K562 (cell line): ENCODE results near the gene ZAP70. TPM values are rescaled to one million over a fixed set of nuclear protein-coding genes. Genes with fewer than 3 reads are reported as not detected.
A peak's percentile ranks its signal among the peaks of the same experiment; 100 is the strongest.

Source experiments
- ATAC-seq: fragments of 200-7000 bp; cut with Tn5 transposase; 3 replicates; pipeline ENCODE4 v1.9.1; 2020; ENCODE audit warnings: moderate library complexity
- BruUV-seq: library from RNA; stranded (reverse); fragments of 400-500 nt; replicated peaks from 2 replicates; lab custom pipeline; 2021; lab: Mats Ljungman, UMichigan
- CTCF ChIA-PET: fragments of 300-600 bp; formaldehyde crosslinking; extraction: SDS; loops from one replicate; lab custom pipeline; 2021; ENCODE audit warnings: low intra/inter-chr PET ratio; lab: Yijun Ruan, JAX
- POLR2A ChIA-PET: fragments of 300-600, 350-650 bp; sonication (Branson Sonifier 250); formaldehyde crosslinking; extraction: SDS; loops from one replicate; lab custom pipeline; 2021; ENCODE audit warnings: antibody characterized with exemption, inconsistent platforms; lab: Yijun Ruan, JAX
- DNase-seq, 4 experiments: peaks; one replicate each; pipeline versions ENCODE4 v3.0.0 to v3.0.0-alpha.2; 2011 to 2018; ENCODE audit warnings: low spot score in 3 of 4, mixed read lengths in 3 of 4; ENCODE audit errors: extremely low read depth in 1 of 4
- FAIRE-seq: peaks from 2 replicates; lab custom pipeline; 2011; peaks lifted over from hg19 to GRCh38; lab: Jason Lieb, UNC
- H2AFZ ChIP-seq: 2 replicates; pipeline ENCODE4 v1.6.0; 2011; ENCODE audit warnings: low read depth, low read length, control low read depth, inconsistent platforms
- H3K27ac ChIP-seq: fragments of 200-600 bp; 3 replicates; pipeline ENCODE4 v1.8.0; 2011; ENCODE audit warnings: low read depth, mild to moderate bottlenecking, control low read depth, inconsistent platforms, low read length, moderate library complexity, mixed read lengths; ENCODE audit errors: extremely low read depth
- H3K27me3 ChIP-seq, 2 experiments: fragments of 300-600 bp in 1 of 2; 2 replicates in 1 of 2; 3 replicates in 1 of 2; pipeline versions ENCODE4 v1.6.0 to v1.8.0; 2011; ENCODE audit warnings: inconsistent platforms in 2 of 2, low read length in 2 of 2, mild to moderate bottlenecking in 1 of 2, mixed read lengths in 1 of 2, moderate library complexity in 1 of 2; ENCODE audit not compliant: control insufficient read depth in 2 of 2, insufficient read depth in 2 of 2
- H3K36me3 ChIP-seq: fragments of 300-600 bp; 3 replicates; pipeline ENCODE4 v1.8.0; 2011; ENCODE audit warnings: mild to moderate bottlenecking, low read length, inconsistent platforms; ENCODE audit not compliant: control insufficient read depth, insufficient read depth
- H3K4me1 ChIP-seq, 2 experiments: fragments of 200-600 bp in 1 of 2; replicated peaks in 1 of 2; 2 replicates in 1 of 2; 3 replicates in 1 of 2; pipeline versions ENCODE4 v1.5.1 to v1.8.0; 2011; ENCODE audit warnings: inconsistent platforms in 2 of 2, low read length in 2 of 2, mild to moderate bottlenecking in 1 of 2, mixed read lengths in 1 of 2, moderate library complexity in 1 of 2; ENCODE audit not compliant: control insufficient read depth in 2 of 2, insufficient read depth in 2 of 2
- H3K4me2 ChIP-seq: 2 replicates; pipeline ENCODE4 v1.6.1; 2011; ENCODE audit warnings: low read length, control low read depth, inconsistent platforms, mixed read lengths; ENCODE audit not compliant: insufficient read depth
- H3K4me3 ChIP-seq: fragments of 200-600 bp; sonication (generic), shearing (Covaris generic); 2 replicates; pipeline ENCODE4 v1.5.1; 2016; ENCODE audit warnings: control low read depth, inconsistent platforms
- H3K79me2 ChIP-seq: fragments of 200-600 bp; 3 replicates; pipeline ENCODE4 v1.8.0; 2011; ENCODE audit warnings: low read length, inconsistent platforms; ENCODE audit not compliant: control insufficient read depth, insufficient read depth
- H3K9ac ChIP-seq, 2 experiments: 2 replicates each; pipeline versions ENCODE4 v1.6.0 to v1.6.1; 2011; ENCODE audit warnings: low read depth in 2 of 2, low read length in 2 of 2, control low read depth in 1 of 2, inconsistent platforms in 1 of 2, mild to moderate bottlenecking in 1 of 2, mixed read lengths in 1 of 2; ENCODE audit not compliant: insufficient read depth in 1 of 2
- H3K9me1 ChIP-seq: one replicate; pipeline ENCODE4 v1.6.0; 2011; ENCODE audit warnings: inconsistent platforms, mild to moderate bottlenecking, low read length, moderate library complexity; ENCODE audit not compliant: control insufficient read depth, insufficient read depth
- H3K9me3 ChIP-seq: replicated peaks from 2 replicates; pipeline ENCODE4 v1.5.1; 2011; ENCODE audit warnings: low read depth, low read length, inconsistent platforms; ENCODE audit not compliant: control insufficient read depth, insufficient read depth
- H4K20me1 ChIP-seq: replicated peaks from 2 replicates; pipeline ENCODE4 v1.6.1; 2011; ENCODE audit warnings: low read length, inconsistent platforms, mixed read lengths; ENCODE audit not compliant: control insufficient read depth, insufficient read depth
- FOXK2 ChIP-seq, 2 experiments: fragments of 450-650 bp; IDR thresholded peaks in 1 of 2; conservative IDR thresholded peaks in 1 of 2; 2 replicates each; pipeline ENCODE4 v1.6.1; 2016; ENCODE audit warnings: low read depth in 2 of 2, mild to moderate bottlenecking in 1 of 2
- KLF13 ChIP-seq: fragments of 450-650 bp; IDR thresholded peaks from 2 replicates; pipeline ENCODE4 v1.6.1; 2016; ENCODE audit warnings: missing genetic modification characterization, low read depth, mild to moderate bottlenecking, missing compliant biosample characterization, moderate library complexity, borderline replicate concordance
- MCM7 ChIP-seq, 2 experiments: fragments of 450-650 bp; IDR thresholded peaks; 2 replicates each; pipeline ENCODE4 v1.6.1; 2016 to 2018
- NR3C1 ChIP-seq: sonication (generic); formaldehyde crosslinking; IDR thresholded peaks from 2 replicates; pipeline ENCODE4 v1.8.1; 2022; ENCODE audit warnings: missing genetic modification reagents
- TAF9B ChIP-seq: fragments of 450-650 bp; IDR thresholded peaks from 2 replicates; pipeline ENCODE4 v1.6.1; 2018; ENCODE audit warnings: mild to moderate bottlenecking; ENCODE audit not compliant: partially characterized antibody
- WHSC1 ChIP-seq: IDR thresholded peaks from one replicate; pipeline ENCODE4 v1.6.1; 2012; ENCODE audit warnings: low read length, control low read depth, inconsistent platforms
- WGBS: fragments of 100-300 bp; shearing (Covaris generic); methylation state at CpG from one replicate; pipeline ENCODE4 v1.1.6; 2016; ENCODE audit warnings: low coverage, mixed read lengths; ENCODE audit not compliant: insufficient coverage; ENCODE audit errors: missing lambda C conversion rate; 5-methylcytosine and 5-hydroxymethylcytosine counted together
- in situ Hi-C: fragments of 300-500 bp; cut with MboI; formaldehyde crosslinking; loops from 4 replicates; pipeline ENCODE4 v1.15.0; 2018; ENCODE audit warnings: inconsistent platforms, mixed read lengths
- intact Hi-C: fragments of 100-400 bp; cut with micrococcal nuclease; formaldehyde crosslinking; loops from 2 replicates; pipeline ENCODE4 v1.14.2; 2022
- polyA plus RNA-seq, 8 experiments: library from polyadenylated mRNA; depleted of rRNA in 4 of 8; stranded (reverse) in 5 of 8; unstranded in 3 of 8; fragments of >200 nt; fragmentation: Nextera tagmentation in 2 of 8; fragmentation: Illumina TruSeq in 1 of 8; extraction: Ambion mirVana in 2 of 8; extraction: Trizol in 1 of 8; gene quantifications; 2 replicates each; pipeline versions ENCODE4 v1.2.1 to v1.2.3, GENCODE V29; 2011 to 2014; ENCODE audit warnings: inconsistent platforms in 1 of 8, missing spikeins in 1 of 8
- total RNA-seq, 7 experiments: library from RNA; depleted of rRNA in 6 of 7; stranded (reverse); fragments of >200 nt in 6 of 7; fragmentation: Illumina TruSeq in 2 of 7; extraction: Trizol in 2 of 7; gene quantifications; 2 replicates each; pipeline versions ENCODE4 v1.2.1 to v1.2.3, GENCODE V29; 2011 to 2021; ENCODE audit warnings: low replicate concordance in 1 of 7
- TF ChIP-seq, protein P1 (sequence below): fragments of 250-450 bp; sonication (Bioruptor Pico); IDR thresholded peaks from 2 replicates; pipeline ENCODE4 v1.8.0; 2022; ENCODE audit warnings: inconsistent platforms, mild to moderate bottlenecking, moderate library complexity, borderline replicate concordance

The ZAP70 gene
- total and polyA plus RNA-seq, 9 of the 15 experiments (the other 6 are each of a cell fraction or from before 2014, with no cell fraction given), result 0.06 to 0.80 (median 0.21) TPM; not detected in 1

- Histone ChIP-seq H3K36me3 (peaks cover 62% of the 10 kb centered on the region; the same call in 2 of the 3 replicates), H3K79me2 (no peaks in the 10 kb centered on the region), H4K20me1 (no peaks in the 10 kb centered on the region), H3K4me2 (no peak overlapping the region), H3K27me3 (no peaks in the 10 kb centered on the region), H3K4me1 (peaks cover 0 to 4% of the 10 kb centered on the region in 2 experiments; a peak in 1 of 5 replicates), H3K9ac (no peak overlapping the region), H3K27ac (no peak overlapping the region), H3K4me3 (no peak overlapping the region), H3K9me3 (no peaks in the 10 kb centered on the region), H3K9me1 (no peaks in the 10 kb centered on the region), H2AFZ (no peak overlapping the region)
- TF ChIP-seq TAF9B (no peak), NR3C1 (CRISPR knock-in tag) (no peak), FOXK2 (conservative IDR thresholded peaks at IDR 0.05 in 1 of 2, IDR thresholded peaks at IDR 0.05 in 1 of 2; ENCODE audit: low read depth in 2 of 2) (peak; percentile 20 to 41; a peak in 1 of 4 replicates), MCM7 (IDR thresholded peaks at IDR 0.05) (no peak), KLF13 (tag) (peak; percentile 62; the same call in 1 of the 2 replicates), WHSC1 (no peak)
- TF ChIP-seq, protein P1, sequence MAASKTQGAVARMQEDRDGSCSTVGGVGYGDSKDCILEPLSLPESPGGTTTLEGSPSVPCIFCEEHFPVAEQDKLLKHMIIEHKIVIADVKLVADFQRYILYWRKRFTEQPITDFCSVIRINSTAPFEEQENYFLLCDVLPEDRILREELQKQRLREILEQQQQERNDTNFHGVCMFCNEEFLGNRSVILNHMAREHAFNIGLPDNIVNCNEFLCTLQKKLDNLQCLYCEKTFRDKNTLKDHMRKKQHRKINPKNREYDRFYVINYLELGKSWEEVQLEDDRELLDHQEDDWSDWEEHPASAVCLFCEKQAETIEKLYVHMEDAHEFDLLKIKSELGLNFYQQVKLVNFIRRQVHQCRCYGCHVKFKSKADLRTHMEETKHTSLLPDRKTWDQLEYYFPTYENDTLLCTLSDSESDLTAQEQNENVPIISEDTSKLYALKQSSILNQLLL (CRISPR knock-in tag), result no peak
- ChIA-PET CTCF (no interaction called here), POLR2A (no interaction called here)
- no TSS peak for BruUV-seq
- WGBS, result 70% methylated on average over 9 of the region's 9 CpGs
- intact Hi-C loops, result no loop called here
- ATAC-seq (0 out of 3 replicates have a peak, but pooled peaks have one; percentile 45), DNase-seq (peak in 2 of 4 experiments; percentile 27 to 31), FAIRE-seq (no peak)
- in situ Hi-C loops, result no loop called here
Measured at GRCh38 chr2:97759727-97760407, 46.5 kb downstream of the ZAP70 start.
